ENCODE measurements around the gene RIT1.
"Not testable (repeated sequence)": the region's sequence is repeated elsewhere in the genome, so short reads cannot be mapped to it uniquely, and the experiment has no call there.

RIT1 gene

GRCh38 chr1:155932081-155932480, 20.9 kb upstream of the RIT1 start:
- intact Hi-C loops (cut with DNase I; ENCODE audit: low total_unique reads): no loop called here
- DNase-seq: no peak
- peaks cover 23 to 53% (median 46%) of the 10 kb centered on the region in 3 donors for H3K36me3 ChIP-seq
- H3K4me3 ChIP-seq: peak overlapping the region in 1 of 2 donors; percentile 84
- H3K27ac ChIP-seq: no peak overlapping the region
- no peaks in the 10 kb centered on the region for H3K27me3 ChIP-seq
- no peaks in the 10 kb centered on the region for H3K9me3 ChIP-seq
- peaks cover 4 to 45% (median 36%) of the 10 kb centered on the region in 4 donors for H3K4me1 ChIP-seq
- no peak for TF ChIP-seq CTCF (IDR thresholded peaks at IDR 0.05)

- Histone ChIP-seq H3K9me3 (no peaks in the 10 kb centered on the region), H3K4me1 (peaks cover 4 to 45% (median 36%) of the 10 kb centered on the region in 4 donors), H3K4me3 (peak overlapping the region in 1 of 2 donors; percentile 24), H3K27ac (peak overlapping the region in 1 of 2 donors; percentile 18), H3K36me3 (peaks cover 29 to 59% (median 52%) of the 10 kb centered on the region in 3 donors), H3K27me3 (no peaks in the 10 kb centered on the region)
- no peak for DNase-seq
- no peak for TF ChIP-seq CTCF (IDR thresholded peaks at IDR 0.05)
- intact Hi-C loops (cut with DNase I; ENCODE audit: low total_unique reads): no loop called here
These were observed 20.3 kb upstream of the RIT1 start for GRCh38 chr1:155931332-155932038.

DNA sequence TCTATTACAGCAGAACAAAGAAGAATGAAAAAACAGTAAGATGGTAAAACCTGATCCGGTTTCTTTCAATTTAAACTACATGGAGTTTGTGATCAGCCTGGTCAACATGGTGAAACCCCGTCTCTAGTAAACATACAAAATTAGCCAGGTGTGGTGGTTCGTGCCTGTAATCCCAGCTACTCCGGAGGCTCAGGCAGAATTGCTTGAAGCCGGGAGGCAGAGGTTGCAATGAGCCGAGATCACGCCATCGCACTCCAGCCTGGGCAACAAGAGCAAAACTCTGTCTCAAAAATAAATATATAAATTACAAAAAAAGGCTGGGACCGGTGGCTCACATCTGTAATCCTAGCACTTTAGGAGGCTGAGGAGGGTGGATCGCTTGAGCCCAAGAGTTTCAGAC, 19.6 kb upstream of the RIT1 start:
- intact Hi-C loops (cut with DNase I; ENCODE audit: low total_unique reads); H3K9me3 ChIP-seq; H3K27me3 ChIP-seq; DNase-seq: not testable (repeated sequence)
- peaks cover 4 to 45% (median 36%) of the 10 kb centered on the region in 4 donors for H3K4me1 ChIP-seq
- H3K36me3 ChIP-seq: peaks cover 37 to 67% (median 60%) of the 10 kb centered on the region in 3 donors
- H3K4me3 ChIP-seq: peak overlapping the region in 1 of 2 donors; percentile 24
- H3K27ac ChIP-seq: peak overlapping the region in 1 of 2 donors; percentile 18

- intact Hi-C loops (cut with DNase I; ENCODE audit: low total_unique reads): no loop called here
- H3K4me1 ChIP-seq: peaks cover 4 to 40% (median 33%) of the 10 kb centered on the region in 4 donors
- no peak overlapping the region for H3K4me3 ChIP-seq
- no peak for TF ChIP-seq CTCF (IDR thresholded peaks at IDR 0.05)
- no peak for DNase-seq
- no peak overlapping the region for H3K27ac ChIP-seq
- H3K27me3 ChIP-seq: no peaks in the 10 kb centered on the region
- no peaks in the 10 kb centered on the region for H3K9me3 ChIP-seq
- H3K36me3 ChIP-seq: peaks cover 53 to 83% (median 76%) of the 10 kb centered on the region in 3 donors
These were observed 17.9 kb upstream of the RIT1 start for GRCh38 chr1:155929057-155929456.

DNA sequence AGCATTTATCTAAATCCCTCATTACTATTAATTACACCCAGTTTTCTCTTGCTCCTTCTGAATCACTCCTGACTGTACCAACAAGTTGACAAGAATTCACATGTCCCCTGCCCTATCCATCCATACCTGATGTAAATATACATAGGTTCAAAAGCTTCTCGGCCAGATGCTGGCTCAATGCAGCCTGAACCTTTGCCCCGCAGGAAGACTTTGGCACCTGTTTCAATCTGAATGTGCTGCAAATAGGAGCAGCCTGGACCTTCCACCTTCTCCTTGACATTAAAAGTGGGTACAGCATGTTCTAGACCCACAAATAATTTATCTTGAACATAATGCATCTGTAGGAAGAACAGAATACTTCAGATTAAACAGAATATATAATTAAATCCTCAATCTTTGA, 14.4 kb upstream of the RIT1 start:
- H3K9me3 ChIP-seq: no peaks in the 10 kb centered on the region
- H3K27me3 ChIP-seq: no peaks in the 10 kb centered on the region
- intact Hi-C loops (cut with DNase I; ENCODE audit: low total_unique reads): no loop called here
- no peak overlapping the region for H3K4me3 ChIP-seq
- H3K36me3 ChIP-seq: peaks cover 82 to 99% (median 97%) of the 10 kb centered on the region in 3 donors
- no peak overlapping the region for H3K27ac ChIP-seq
- TF ChIP-seq CTCF (IDR thresholded peaks at IDR 0.05): no peak
- DNase-seq: no peak
- H3K4me1 ChIP-seq: peaks cover 0 to 7% (median 2%) of the 10 kb centered on the region in 4 donors

GRCh38 chr1:155920717-155921116, 9.6 kb upstream of the RIT1 start:
- no peak overlapping the region for H3K27ac ChIP-seq
- no peaks in the 10 kb centered on the region for H3K27me3 ChIP-seq
- intact Hi-C loops (cut with DNase I; ENCODE audit: low total_unique reads): no loop called here
- no peak for DNase-seq
- no peaks in the 10 kb centered on the region for H3K4me1 ChIP-seq
- H3K4me3 ChIP-seq: no peak overlapping the region
- no peak for TF ChIP-seq CTCF (IDR thresholded peaks at IDR 0.05)
- no peaks in the 10 kb centered on the region for H3K9me3 ChIP-seq
- H3K36me3 ChIP-seq: peaks cover 97 to 100% (median 99%) of the 10 kb centered on the region in 3 donors
